Gastrocnemius medialis (tissue), 4 donors: Measurements from ENCODE around the gene ZBTB7B. TPM values are rescaled to one million over a fixed set of nuclear protein-coding genes. Genes with fewer than 3 reads are reported as not detected.
"Not testable (repeated sequence)": the region's sequence is repeated elsewhere in the genome, so short reads cannot be mapped to it uniquely, and the experiment has no call there.

Experiments
- ATAC-seq, 2 donors: fragments of 150-250 bp; one replicate each; pipeline ENCODE4 v1.9.1; 2016
- DNase-seq, 2 donors: peaks; one replicate each; pipeline ENCODE4 v3.0.0-alpha.2; 2019
- H3K27ac ChIP-seq, 4 donors: fragments of 200-600 bp; sonication (generic); 1 replicate in 1 of 4; 2 replicates in 3 of 4; pipeline ENCODE4 v1.5.1; 2016 to 2018; ENCODE audit warnings: mild to moderate bottlenecking in 2 of 4, moderate library complexity in 1 of 4
- H3K27me3 ChIP-seq, 3 donors: fragments of 200-600 bp; sonication (generic) in 2 of 3; 1 replicate in 1 of 3; 2 replicates in 2 of 3; pipeline versions ENCODE4 v1.5.1 to v1.6.0; 2016 to 2019; ENCODE audit warnings: mild to moderate bottlenecking in 1 of 3, moderate library complexity in 1 of 3
- H3K36me3 ChIP-seq, 2 donors: fragments of 200-600 bp; sonication (generic) in 1 of 2; one replicate each; pipeline ENCODE4 v1.5.1; 2017 to 2018
- H3K4me1 ChIP-seq, 2 donors: fragments of 200-600 bp; sonication (generic) in 1 of 2; one replicate each; pipeline ENCODE4 v1.5.1; 2016 to 2017; ENCODE audit warnings: mild to moderate bottlenecking in 2 of 2
- H3K4me3 ChIP-seq, 4 donors: fragments of 200-600 bp; sonication (generic) in 3 of 4; 1 replicate in 1 of 4; 2 replicates in 3 of 4; pipeline ENCODE4 v1.5.1; 2016 to 2019; ENCODE audit warnings: mild to moderate bottlenecking in 2 of 4
- H3K9me3 ChIP-seq, 3 donors: fragments of 200-600 bp; sonication (generic) in 2 of 3; 1 replicate in 1 of 3; 2 replicates in 2 of 3; pipeline ENCODE4 v1.5.1; 2016 to 2019
- CTCF ChIP-seq, 5 experiments: fragments of 450-650 bp in 3 of 5; fragments of 200-600 bp in 2 of 5; sonication (generic) in 2 of 5; IDR thresholded peaks in 4 of 5; conservative IDR thresholded peaks in 1 of 5; 1 replicate in 4 of 5; 2 replicates in 1 of 5; pipeline ENCODE4 v1.5.1; 2016 to 2019; ENCODE audit warnings: antibody characterized with exemption in 5 of 5, mild to moderate bottlenecking in 3 of 5, moderate library complexity in 3 of 5
- POLR2A ChIP-seq, 2 donors: fragments of 450-650 bp; IDR thresholded peaks; one replicate each; pipeline ENCODE4 v1.6.1; 2017; ENCODE audit warnings: antibody characterized with exemption in 2 of 2, mild to moderate bottlenecking in 2 of 2, moderate library complexity in 2 of 2
- in situ Hi-C, 4 donors: fragments of 200-750 bp; cut with MboI; loops; one replicate each; pipeline versions ENCODE4 v1.15.0 to v1.8.0; 2017; ENCODE audit warnings: low sequenced_read_pairs in 4 of 4
- intact Hi-C: fragments of 100-400 bp; cut with DNase I; formaldehyde crosslinking; loops from one replicate; pipeline ENCODE4 v1.15.1; 2023; ENCODE audit warnings: low total_unique reads
- total RNA-seq, 4 donors: library from RNA; depleted of rRNA; stranded (reverse); fragments of >200 nt; gene quantifications; one replicate each; pipeline versions ENCODE4 v1.1.0 to v1.2.3, GENCODE V29; 2016

ZBTB7B gene
- total RNA-seq, 4 donors from 2014 or later: 61.3 to 100 (median 73.1) TPM

- Histone ChIP-seq H3K9me3 (no peaks in the 10 kb centered on the region), H3K4me1 (peaks cover 42 to 48% of the 10 kb centered on the region in 2 donors), H3K4me3 (peak overlapping the region; percentile 61 to 75 (median 70)), H3K36me3 (no peaks in the 10 kb centered on the region), H3K27ac (peak overlapping the region; percentile 93 to 96 (median 95)), H3K27me3 (no peaks in the 10 kb centered on the region)
- no peak for TF ChIP-seq CTCF (IDR thresholded peaks at IDR 0.05 in 4 of 5, conservative IDR thresholded peaks at IDR 0.05 in 1 of 5)
- TF ChIP-seq POLR2A (IDR thresholded peaks at IDR 0.05): peak; percentile 54 to 59
- DNase-seq (peak; percentile 88 to 89), ATAC-seq (peak; percentile 43 to 48)
- in situ Hi-C loops: loop anchor here in 1 of 4 donors (25.0 kb wide), 1 partner anchor 87 kb away; the partner anchor contains the start of genes ADAM15 and EFNA4
- intact Hi-C loops: loop anchor here (1.0 to 5.0 kb wide), 4 partner anchors 8 to 112 kb away; partner anchors contain the start of genes ADAM15 and FLAD1
Measured at GRCh38 chr1:154974808-154975408, 27.7 kb upstream of the ZBTB7B start.

GRCh38 chr1:154975409-154976059 lies 27.1 kb upstream of the ZBTB7B start:
- Histone ChIP-seq H3K4me3 (peak overlapping the region; percentile 61 to 75 (median 70)), H3K9me3 (no peaks in the 10 kb centered on the region), H3K27me3 (no peaks in the 10 kb centered on the region), H3K27ac (peak overlapping the region; percentile 93 to 96 (median 95)), H3K4me1 (peaks cover 38 to 42% of the 10 kb centered on the region in 2 donors), H3K36me3 (no peaks in the 10 kb centered on the region)
- DNase-seq: no peak
- intact Hi-C loops (no loop called here), in situ Hi-C loops (no loop called here)
- TF ChIP-seq CTCF (IDR thresholded peaks at IDR 0.05 in 4 of 5, conservative IDR thresholded peaks at IDR 0.05 in 1 of 5): no peak
- no peak for TF ChIP-seq POLR2A (IDR thresholded peaks at IDR 0.05)
- no peak for ATAC-seq

GRCh38 chr1:154977762-154978161 lies 24.8 kb upstream of the ZBTB7B start:
- H3K27me3 ChIP-seq, H3K27ac ChIP-seq, ATAC-seq, H3K36me3 ChIP-seq, H3K9me3 ChIP-seq, intact Hi-C loops, H3K4me3 ChIP-seq, in situ Hi-C loops, DNase-seq: not testable (repeated sequence)
- H3K4me1 ChIP-seq: peaks cover 25 to 27% of the 10 kb centered on the region in 2 donors

- no peaks in the 10 kb centered on the region for H3K27me3 ChIP-seq
Measured at GRCh38 chr1:154978360-154978759, 24.2 kb upstream of the ZBTB7B start.

More at GRCh38 chr1:154978360-154978759, 24.2 kb upstream of the ZBTB7B start:
- ATAC-seq (no peak), DNase-seq (no peak)
- Histone ChIP-seq H3K36me3 (no peaks in the 10 kb centered on the region), H3K27ac (no peak overlapping the region), H3K4me3 (no peak overlapping the region), H3K4me1 (peaks cover 21 to 23% of the 10 kb centered on the region in 2 donors), H3K9me3 (no peaks in the 10 kb centered on the region)
- in situ Hi-C loops (no loop called here), intact Hi-C loops (no loop called here)
- TF ChIP-seq CTCF (IDR thresholded peaks at IDR 0.05 in 4 of 5, conservative IDR thresholded peaks at IDR 0.05 in 1 of 5): no peak
- no peak for TF ChIP-seq POLR2A (IDR thresholded peaks at IDR 0.05)
